ENCODE results near the gene TSPEAR.

TSPEAR gene

GRCh38 chr21:44740742-44741141 is 29.4 kb upstream of the TSPEAR start:
- no peak for DNase-seq

- no peak for DNase-seq
These were observed 27.9 kb upstream of the TSPEAR start for GRCh38 chr21:44739316-44739715.

GRCh38 chr21:44738621-44739020 is 27.2 kb upstream of the TSPEAR start:
- DNase-seq: no peak

GRCh38 chr21:44737706-44738354 is 26.5 kb upstream of the TSPEAR start:
- no peak for DNase-seq

- DNase-seq: no peak
These were observed 25.1 kb upstream of the TSPEAR start for GRCh38 chr21:44736291-44737004.

GRCh38 chr21:44735821-44736220 is 24.4 kb upstream of the TSPEAR start:
- no peak for DNase-seq

GRCh38 chr21:44734841-44735240 is 23.5 kb upstream of the TSPEAR start:
- no peak for DNase-seq

GRCh38 chr21:44734026-44734745 is 22.8 kb upstream of the TSPEAR start:
- no peak for DNase-seq

GRCh38 chr21:44732956-44733355 is 21.6 kb upstream of the TSPEAR start:
- no peak for DNase-seq

GRCh38 chr21:44732263-44732662 is 20.9 kb upstream of the TSPEAR start:
- no peak for DNase-seq

- DNase-seq: no peak
These were observed 19.7 kb upstream of the TSPEAR start for GRCh38 chr21:44730951-44731579.

GRCh38 chr21:44730028-44730395 is 18.6 kb upstream of the TSPEAR start:
- no peak for DNase-seq

GRCh38 chr21:44729336-44730027 is 18.1 kb upstream of the TSPEAR start:
- no peak for DNase-seq

GRCh38 chr21:44728716-44729115 is 17.3 kb upstream of the TSPEAR start:
- DNase-seq: no peak

GRCh38 chr21:44727757-44728156 is 16.4 kb upstream of the TSPEAR start:
- DNase-seq: no peak

- DNase-seq: no peak
These were observed 15.9 kb upstream of the TSPEAR start for GRCh38 chr21:44727321-44727720.

GRCh38 chr21:44726826-44727225 is 15.5 kb upstream of the TSPEAR start:
- no peak for DNase-seq

- no peak for DNase-seq
These were observed 13.6 kb upstream of the TSPEAR start for GRCh38 chr21:44724926-44725325.

- no peak for DNase-seq
These were observed 12.8 kb upstream of the TSPEAR start for GRCh38 chr21:44724196-44724595.

GRCh38 chr21:44723177-44724131 is 12.1 kb upstream of the TSPEAR start:
- no peak for DNase-seq

- DNase-seq: no peak
These were observed 11.4 kb upstream of the TSPEAR start for GRCh38 chr21:44722731-44723130.

- no peak for DNase-seq
These were observed 8.8 kb upstream of the TSPEAR start for GRCh38 chr21:44720170-44720569.
